Gastroesophageal sphincter (tissue), 4 donors: Measurements from ENCODE around the gene PHACTR1. TPM values are rescaled to one million over a fixed set of nuclear protein-coding genes. Genes with fewer than 3 reads are reported as not detected.

ENCODE experiments used
- ATAC-seq: fragments of 150-250 bp; one replicate; pipeline ENCODE4 v1.9.1; 2016; ENCODE audit warnings: mild to moderate bottlenecking, moderate library complexity
- H3K27ac ChIP-seq, 4 donors: fragments of 200-600 bp; sonication (generic) in 3 of 4; 1 replicate in 3 of 4; 2 replicates in 1 of 4; pipeline ENCODE4 v1.5.1; 2016 to 2019
- H3K27me3 ChIP-seq: fragments of 200-600 bp; sonication (generic); one replicate; pipeline ENCODE4 v1.5.1; 2019
- H3K36me3 ChIP-seq, 2 donors: fragments of 200-600 bp; sonication (generic); one replicate each; pipeline ENCODE4 v1.5.1; 2019; ENCODE audit warnings: control low read depth in 1 of 2
- H3K4me1 ChIP-seq, 3 donors: fragments of 200-600 bp; sonication (generic); 1 replicate in 2 of 3; 2 replicates in 1 of 3; pipeline ENCODE4 v1.5.1; 2016 to 2019; ENCODE audit warnings: control low read depth in 2 of 3
- H3K4me3 ChIP-seq, 2 donors: fragments of 200-600 bp; sonication (generic); one replicate each; pipeline ENCODE4 v1.5.1; 2019; ENCODE audit warnings: mild to moderate bottlenecking in 1 of 2, moderate library complexity in 1 of 2
- H3K9me3 ChIP-seq, 3 donors: fragments of 200-600 bp; sonication (generic); one replicate each; pipeline ENCODE4 v1.5.1; 2017 to 2019; ENCODE audit warnings: control low read depth in 2 of 3
- EP300 ChIP-seq: sonication (generic); formaldehyde crosslinking; IDR thresholded peaks from one replicate; pipeline ENCODE4 v1.6.1; 2017; ENCODE audit warnings: antibody characterized with exemption, mild to moderate bottlenecking
- POLR2A ChIP-seq, 2 donors: fragments of 450-650 bp; IDR thresholded peaks; one replicate each; pipeline ENCODE4 v1.6.1; 2017; ENCODE audit warnings: antibody characterized with exemption in 2 of 2, mild to moderate bottlenecking in 2 of 2, moderate library complexity in 1 of 2
- POLR2AphosphoS5 ChIP-seq: sonication (generic); formaldehyde crosslinking; IDR thresholded peaks from one replicate; pipeline ENCODE4 v1.6.1; 2017; ENCODE audit warnings: antibody characterized with exemption
- WGBS, 2 donors: methylation state at CpG; one replicate each; pipeline ENCODE4 v1.1.5; 2018; ENCODE audit warnings: low coverage in 1 of 2; 5-methylcytosine and 5-hydroxymethylcytosine counted together
- total RNA-seq, 4 donors: library from RNA; depleted of rRNA; stranded (reverse); fragments of >200 nt; gene quantifications; one replicate each; pipeline ENCODE4 v1.1.0, GENCODE V29; 2016
- TF ChIP-seq, protein P1 (sequence below), 4 experiments: fragments of 200-600 bp in 2 of 4; fragments of 450-650 bp in 2 of 4; sonication (generic) in 1 of 4; IDR thresholded peaks; one replicate each; pipeline ENCODE4 v1.5.1; 2017 to 2019; ENCODE audit warnings: antibody characterized with exemption in 4 of 4, mild to moderate bottlenecking in 2 of 4, moderate library complexity in 2 of 4

Gene PHACTR1
- total RNA-seq, 4 donors from 2014 or later = 0.20 to 27.3 (median 2.2) TPM

DNA sequence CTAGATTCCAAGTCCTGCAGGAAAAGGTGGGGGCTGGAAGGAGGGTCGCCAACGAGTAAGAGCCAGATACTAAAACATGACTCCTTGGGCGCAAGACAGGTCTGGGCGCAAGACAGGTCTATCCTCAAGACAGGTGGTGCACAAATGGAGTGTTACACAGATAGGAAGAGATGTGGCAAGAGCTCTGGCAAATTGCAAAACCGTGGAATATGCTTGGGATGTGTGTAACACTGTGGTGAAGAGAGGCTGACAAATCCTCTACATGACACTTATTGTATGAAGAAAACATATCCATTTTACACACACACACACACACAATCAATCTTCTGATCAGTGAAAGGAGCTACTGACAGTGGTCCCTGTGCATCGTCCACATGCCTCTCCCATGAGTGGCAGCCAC, 534.1 kb downstream of the PHACTR1 start:
- TF ChIP-seq POLR2AphosphoS5 (no peak), POLR2A (IDR thresholded peaks at IDR 0.05) (no peak), EP300 (no peak)
- TF ChIP-seq, protein P1, sequence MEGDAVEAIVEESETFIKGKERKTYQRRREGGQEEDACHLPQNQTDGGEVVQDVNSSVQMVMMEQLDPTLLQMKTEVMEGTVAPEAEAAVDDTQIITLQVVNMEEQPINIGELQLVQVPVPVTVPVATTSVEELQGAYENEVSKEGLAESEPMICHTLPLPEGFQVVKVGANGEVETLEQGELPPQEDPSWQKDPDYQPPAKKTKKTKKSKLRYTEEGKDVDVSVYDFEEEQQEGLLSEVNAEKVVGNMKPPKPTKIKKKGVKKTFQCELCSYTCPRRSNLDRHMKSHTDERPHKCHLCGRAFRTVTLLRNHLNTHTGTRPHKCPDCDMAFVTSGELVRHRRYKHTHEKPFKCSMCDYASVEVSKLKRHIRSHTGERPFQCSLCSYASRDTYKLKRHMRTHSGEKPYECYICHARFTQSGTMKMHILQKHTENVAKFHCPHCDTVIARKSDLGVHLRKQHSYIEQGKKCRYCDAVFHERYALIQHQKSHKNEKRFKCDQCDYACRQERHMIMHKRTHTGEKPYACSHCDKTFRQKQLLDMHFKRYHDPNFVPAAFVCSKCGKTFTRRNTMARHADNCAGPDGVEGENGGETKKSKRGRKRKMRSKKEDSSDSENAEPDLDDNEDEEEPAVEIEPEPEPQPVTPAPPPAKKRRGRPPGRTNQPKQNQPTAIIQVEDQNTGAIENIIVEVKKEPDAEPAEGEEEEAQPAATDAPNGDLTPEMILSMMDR (IDR thresholded peaks at IDR 0.05) = no peak
- H3K4me1 ChIP-seq = no peaks in the 10 kb centered on the region
- no peaks in the 10 kb centered on the region for H3K36me3 ChIP-seq
- WGBS, 2 donors = 81 to 85% methylated on average over 6 of the region's 6 CpGs
- H3K27me3 ChIP-seq = peaks cover 7% of the 10 kb centered on the region
- no peak overlapping the region for H3K4me3 ChIP-seq
- H3K9me3 ChIP-seq = peaks cover 0 to 7% (median 0%) of the 10 kb centered on the region in 3 donors
- ATAC-seq = no peak
- no peak overlapping the region for H3K27ac ChIP-seq

DNA sequence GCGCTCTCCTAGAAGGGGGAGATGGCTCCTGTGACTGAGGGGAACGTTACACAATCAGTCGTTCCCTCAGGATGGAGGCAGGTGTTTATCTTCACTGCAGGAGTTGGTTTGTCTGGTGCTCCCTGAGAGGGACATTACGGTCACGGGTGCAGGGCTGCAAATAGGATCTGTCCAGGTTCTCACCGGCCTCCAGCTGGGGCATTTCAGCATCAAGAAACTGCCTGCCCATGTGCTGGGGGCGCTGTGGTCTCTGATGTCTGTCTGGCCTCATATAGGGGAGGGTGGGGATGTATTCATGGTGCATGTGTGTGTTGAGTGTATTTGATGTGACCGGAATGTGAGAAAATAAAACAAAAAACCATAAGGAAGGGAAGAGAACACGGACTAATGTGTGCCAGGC, 534.7 kb downstream of the PHACTR1 start:
- H3K36me3 ChIP-seq = no peaks in the 10 kb centered on the region
- H3K4me3 ChIP-seq = no peak overlapping the region
- TF ChIP-seq EP300 (no peak), POLR2A (IDR thresholded peaks at IDR 0.05) (no peak), POLR2AphosphoS5 (no peak)
- TF ChIP-seq, protein P1 (IDR thresholded peaks at IDR 0.05) = no peak
- H3K9me3 ChIP-seq = peaks cover 0 to 12% (median 0%) of the 10 kb centered on the region in 3 donors
- ATAC-seq = no peak
- WGBS, 2 donors = 85 to 86% methylated on average over 3 to 6 of the region's 9 CpGs
- peaks cover 7% of the 10 kb centered on the region for H3K27me3 ChIP-seq
- H3K4me1 ChIP-seq = no peaks in the 10 kb centered on the region
- H3K27ac ChIP-seq = no peak overlapping the region

DNA sequence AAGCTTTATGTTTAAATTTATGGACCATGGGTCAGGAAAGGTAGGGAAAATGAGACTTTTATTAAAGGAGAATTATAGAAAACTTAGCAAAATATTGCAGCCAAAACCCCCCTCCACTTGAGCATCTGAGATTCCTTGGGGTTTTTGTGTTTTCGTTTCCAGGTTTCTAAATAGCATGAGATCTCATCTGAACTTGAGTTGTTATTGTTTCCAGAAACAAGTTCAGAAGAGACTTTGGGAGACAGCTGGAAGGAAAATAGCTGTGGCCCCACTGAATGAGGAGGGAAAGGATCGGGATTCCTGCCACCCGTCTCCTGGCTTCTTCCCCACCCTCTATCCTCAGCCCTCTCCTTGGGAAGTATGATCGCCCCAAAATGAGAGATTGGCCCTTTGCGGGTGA, 536.2 kb downstream of the PHACTR1 start:
- TF ChIP-seq POLR2AphosphoS5 (no peak), EP300 (no peak), POLR2A (IDR thresholded peaks at IDR 0.05) (no peak)
- TF ChIP-seq, protein P1 (IDR thresholded peaks at IDR 0.05) = no peak
- no peak for ATAC-seq
- Histone ChIP-seq H3K9me3 (peaks cover 0 to 17% (median 0%) of the 10 kb centered on the region in 3 donors), H3K4me3 (no peak overlapping the region), H3K4me1 (no peaks in the 10 kb centered on the region), H3K27ac (no peak overlapping the region), H3K27me3 (peaks cover 7% of the 10 kb centered on the region), H3K36me3 (no peaks in the 10 kb centered on the region)
- WGBS, 2 donors = 86 to 88% methylated on average over 3 to 5 of the region's 5 CpGs

DNA sequence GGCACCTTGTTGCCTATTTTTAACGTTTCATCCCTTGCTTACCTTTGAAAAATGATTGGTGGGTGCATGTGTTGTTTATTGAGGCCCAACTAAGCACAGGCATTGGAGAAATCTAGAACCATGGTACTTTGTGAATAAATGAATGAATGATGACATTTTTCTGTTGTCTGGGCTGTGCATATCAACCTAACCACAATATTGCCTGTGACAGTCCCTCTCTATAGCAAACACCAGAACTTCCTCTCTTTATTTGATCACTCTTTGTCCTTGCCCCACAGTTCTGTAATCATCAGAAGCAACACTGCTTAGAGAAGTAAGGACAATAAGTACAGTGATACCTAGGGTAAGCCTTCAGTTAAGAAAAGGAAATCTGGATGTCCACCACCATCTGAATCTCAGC, 536.7 kb downstream of the PHACTR1 start:
- H3K27ac ChIP-seq = no peak overlapping the region
- H3K4me3 ChIP-seq = no peak overlapping the region
- peaks cover 7% of the 10 kb centered on the region for H3K27me3 ChIP-seq
- H3K4me1 ChIP-seq = no peaks in the 10 kb centered on the region
- no peak for ATAC-seq
- TF ChIP-seq EP300 (no peak), POLR2AphosphoS5 (no peak), POLR2A (IDR thresholded peaks at IDR 0.05) (no peak)
- TF ChIP-seq, protein P1 (IDR thresholded peaks at IDR 0.05) = no peak
- H3K9me3 ChIP-seq = peaks cover 0 to 17% (median 0%) of the 10 kb centered on the region in 3 donors
- WGBS, 2 donors = 67 to 72% methylated on average over 1 of the region's 1 CpG
- no peaks in the 10 kb centered on the region for H3K36me3 ChIP-seq

DNA sequence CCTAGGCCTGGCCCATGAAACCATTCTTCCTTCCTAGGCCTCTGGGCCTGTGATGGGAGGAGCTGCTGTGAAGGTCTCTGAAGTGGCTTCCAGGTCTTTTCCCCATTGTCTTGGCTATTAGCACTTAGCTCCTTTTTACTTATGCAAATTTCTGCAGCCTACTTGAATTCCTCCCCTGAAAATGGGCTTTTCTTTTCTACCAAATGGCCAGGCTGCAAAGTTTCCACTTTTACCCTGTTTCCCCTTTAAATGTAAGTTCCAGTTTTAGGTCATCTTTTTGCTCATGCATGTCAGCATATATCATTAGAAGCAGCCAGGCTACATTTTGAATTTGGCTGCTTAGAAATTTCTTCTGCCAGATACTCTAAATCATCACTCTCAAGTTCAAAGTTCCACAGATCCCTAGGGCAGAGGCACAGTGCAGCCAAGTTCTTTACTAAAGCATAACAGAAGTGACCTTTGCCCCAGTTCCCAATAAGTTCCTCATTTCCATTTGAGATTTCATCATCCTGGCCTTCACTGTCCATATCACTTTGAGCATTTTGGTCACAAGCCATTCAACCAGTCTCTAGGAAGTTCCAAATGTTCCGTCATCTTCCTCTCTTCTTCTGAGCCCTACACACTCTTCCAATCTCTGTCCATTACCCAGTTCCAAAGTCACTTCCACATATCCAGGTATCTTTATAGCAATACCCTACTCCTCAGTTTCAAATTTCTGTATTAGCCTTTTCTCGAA, 539.9 kb downstream of the PHACTR1 start:
- no peaks in the 10 kb centered on the region for H3K36me3 ChIP-seq
- H3K9me3 ChIP-seq = peaks cover 0 to 17% (median 0%) of the 10 kb centered on the region in 3 donors
- TF ChIP-seq, protein P1 (IDR thresholded peaks at IDR 0.05) = no peak
- TF ChIP-seq POLR2A (IDR thresholded peaks at IDR 0.05) = no peak
- TF ChIP-seq POLR2AphosphoS5 = no peak
- no peak for TF ChIP-seq EP300
- no peaks in the 10 kb centered on the region for H3K27me3 ChIP-seq
- peak; percentile 10 for ATAC-seq
- H3K4me1 ChIP-seq = no peaks in the 10 kb centered on the region
- 36 to 80% methylated on average over 1 of the region's 2 CpGs for WGBS, 2 donors
- H3K4me3 ChIP-seq = no peak overlapping the region
- no peak overlapping the region for H3K27ac ChIP-seq
